ENCODE data around the gene ELOVL6.
A peak's percentile ranks its signal among the peaks of the same experiment; 100 is the strongest.

Gene ELOVL6

GRCh38 chr4:110025718-110026117, 172.7 kb downstream of the ELOVL6 start:
- Mint-ChIP-seq H3K27me3 (peaks cover 22 to 29% of the 10 kb centered on the region in 2 donors), H3K4me3 (no peak overlapping the region), H3K27ac (no peak overlapping the region), H3K9me3 (no peaks in the 10 kb centered on the region), H3K4me1 (ENCODE audit: low read depth in 2 of 2) (no peaks in the 10 kb centered on the region), H3K36me3 (ENCODE audit: insufficient read depth) (no peaks in the 10 kb centered on the region)
- ATAC-seq (replicated peaks) (no peak), DNase-seq (no peak)

- H3K27me3 Mint-ChIP-seq, result peaks cover 21 to 22% of the 10 kb centered on the region in 2 donors
- H3K36me3 Mint-ChIP-seq (ENCODE audit: insufficient read depth), result no peaks in the 10 kb centered on the region
- H3K4me1 Mint-ChIP-seq (ENCODE audit: low read depth in 2 of 2), result peaks cover 2 to 3% of the 10 kb centered on the region in 2 donors
- no peaks in the 10 kb centered on the region for H3K9me3 Mint-ChIP-seq
- no peak overlapping the region for H3K4me3 Mint-ChIP-seq
- DNase-seq (no peak), ATAC-seq (replicated peaks) (no peak)
- H3K27ac Mint-ChIP-seq, result no peak overlapping the region
Observed at GRCh38 chr4:110025056-110025455, 173.4 kb downstream of the ELOVL6 start.

- H3K4me3 Mint-ChIP-seq, result no peak overlapping the region
- no peak for DNase-seq
- no peaks in the 10 kb centered on the region for H3K9me3 Mint-ChIP-seq
- H3K4me1 Mint-ChIP-seq (ENCODE audit: low read depth in 2 of 2), result peaks cover 2 to 3% of the 10 kb centered on the region in 2 donors
- peaks cover 8 to 9% of the 10 kb centered on the region in 2 donors for H3K27me3 Mint-ChIP-seq
- ATAC-seq (replicated peaks), result no peak
- no peak overlapping the region for H3K27ac Mint-ChIP-seq
- H3K36me3 Mint-ChIP-seq (ENCODE audit: insufficient read depth), result no peaks in the 10 kb centered on the region
Observed at GRCh38 chr4:110022457-110022856, 176.0 kb downstream of the ELOVL6 start.

GRCh38 chr4:110020646-110021443, 177.6 kb downstream of the ELOVL6 start:
- no peak for DNase-seq
- no peak overlapping the region for H3K4me3 Mint-ChIP-seq
- ATAC-seq (replicated peaks), result no peak
- H3K9me3 Mint-ChIP-seq, result no peaks in the 10 kb centered on the region
- H3K36me3 Mint-ChIP-seq (ENCODE audit: insufficient read depth), result no peaks in the 10 kb centered on the region
- no peak overlapping the region for H3K27ac Mint-ChIP-seq
- H3K27me3 Mint-ChIP-seq, result peaks cover 0 to 9% of the 10 kb centered on the region in 2 donors
- H3K4me1 Mint-ChIP-seq (ENCODE audit: low read depth in 2 of 2), result peaks cover 2 to 3% of the 10 kb centered on the region in 2 donors

- DNase-seq (no peak), ATAC-seq (replicated peaks) (no peak)
- no peaks in the 10 kb centered on the region for H3K36me3 Mint-ChIP-seq (ENCODE audit: insufficient read depth)
- H3K9me3 Mint-ChIP-seq, result no peaks in the 10 kb centered on the region
- peaks cover 0 to 9% of the 10 kb centered on the region in 2 donors for H3K27me3 Mint-ChIP-seq
- peak overlapping the region in 1 of 2 donors; percentile 28 for H3K27ac Mint-ChIP-seq
- no peak overlapping the region for H3K4me3 Mint-ChIP-seq
- peaks cover 2 to 3% of the 10 kb centered on the region in 2 donors for H3K4me1 Mint-ChIP-seq (ENCODE audit: low read depth in 2 of 2)
Observed at GRCh38 chr4:110020139-110020538, 178.3 kb downstream of the ELOVL6 start.

- Mint-ChIP-seq H3K4me1 (ENCODE audit: low read depth in 2 of 2) (peaks cover 2 to 3% of the 10 kb centered on the region in 2 donors), H3K9me3 (no peaks in the 10 kb centered on the region), H3K27me3 (peaks cover 0 to 4% of the 10 kb centered on the region in 2 donors), H3K36me3 (ENCODE audit: insufficient read depth) (no peaks in the 10 kb centered on the region), H3K4me3 (no peak overlapping the region), H3K27ac (no peak overlapping the region)
- ATAC-seq (replicated peaks) (peak; percentile 29), DNase-seq (no peak)
Observed at GRCh38 chr4:110019153-110019552, 179.3 kb downstream of the ELOVL6 start.

GRCh38 chr4:110014233-110014632, 184.2 kb downstream of the ELOVL6 start:
- Mint-ChIP-seq H3K27me3 (peaks cover 11 to 16% of the 10 kb centered on the region in 2 donors), H3K9me3 (no peaks in the 10 kb centered on the region), H3K27ac (no peak overlapping the region), H3K4me1 (ENCODE audit: low read depth in 2 of 2) (no peaks in the 10 kb centered on the region), H3K36me3 (ENCODE audit: insufficient read depth) (no peaks in the 10 kb centered on the region), H3K4me3 (no peak overlapping the region)
- no peak for DNase-seq
- ATAC-seq (replicated peaks), result no peak

- Mint-ChIP-seq H3K36me3 (ENCODE audit: insufficient read depth) (no peaks in the 10 kb centered on the region), H3K4me3 (no peak overlapping the region), H3K9me3 (no peaks in the 10 kb centered on the region), H3K27me3 (peaks cover 11 to 16% of the 10 kb centered on the region in 2 donors), H3K4me1 (ENCODE audit: low read depth in 2 of 2) (no peaks in the 10 kb centered on the region), H3K27ac (no peak overlapping the region)
- DNase-seq (no peak), ATAC-seq (replicated peaks) (no peak)
Observed at GRCh38 chr4:110012917-110013316, 185.5 kb downstream of the ELOVL6 start.

GRCh38 chr4:110010797-110011196, 187.6 kb downstream of the ELOVL6 start:
- no peaks in the 10 kb centered on the region for H3K9me3 Mint-ChIP-seq
- H3K4me3 Mint-ChIP-seq, result no peak overlapping the region
- H3K4me1 Mint-ChIP-seq (ENCODE audit: low read depth in 2 of 2), result no peaks in the 10 kb centered on the region
- DNase-seq, result no peak
- ATAC-seq (replicated peaks), result no peak
- H3K36me3 Mint-ChIP-seq (ENCODE audit: insufficient read depth), result no peaks in the 10 kb centered on the region
- peaks cover 11 to 16% of the 10 kb centered on the region in 2 donors for H3K27me3 Mint-ChIP-seq
- H3K27ac Mint-ChIP-seq, result no peak overlapping the region

GRCh38 chr4:110009550-110009949, 188.9 kb downstream of the ELOVL6 start:
- Mint-ChIP-seq H3K9me3 (no peaks in the 10 kb centered on the region), H3K36me3 (ENCODE audit: insufficient read depth) (no peaks in the 10 kb centered on the region), H3K4me1 (ENCODE audit: low read depth in 2 of 2) (no peaks in the 10 kb centered on the region), H3K27ac (no peak overlapping the region), H3K27me3 (peaks cover 11 to 16% of the 10 kb centered on the region in 2 donors), H3K4me3 (no peak overlapping the region)
- DNase-seq (no peak), ATAC-seq (replicated peaks) (no peak)

GRCh38 chr4:110008540-110008939, 189.9 kb downstream of the ELOVL6 start:
- Mint-ChIP-seq H3K4me3 (no peak overlapping the region), H3K27me3 (peaks cover 6 to 9% of the 10 kb centered on the region in 2 donors), H3K4me1 (ENCODE audit: low read depth in 2 of 2) (no peaks in the 10 kb centered on the region), H3K27ac (no peak overlapping the region), H3K9me3 (no peaks in the 10 kb centered on the region), H3K36me3 (ENCODE audit: insufficient read depth) (no peaks in the 10 kb centered on the region)
- no peak for ATAC-seq (replicated peaks)
- no peak for DNase-seq

- no peak overlapping the region for H3K4me3 Mint-ChIP-seq
- DNase-seq (no peak), ATAC-seq (replicated peaks) (no peak)
- H3K4me1 Mint-ChIP-seq (ENCODE audit: low read depth in 2 of 2), result no peaks in the 10 kb centered on the region
- no peak overlapping the region for H3K27ac Mint-ChIP-seq
- peaks cover 0 to 5% of the 10 kb centered on the region in 2 donors for H3K27me3 Mint-ChIP-seq
- H3K36me3 Mint-ChIP-seq (ENCODE audit: insufficient read depth), result no peaks in the 10 kb centered on the region
- H3K9me3 Mint-ChIP-seq, result no peaks in the 10 kb centered on the region
Observed at GRCh38 chr4:110007217-110007616, 191.2 kb downstream of the ELOVL6 start.

- Mint-ChIP-seq H3K36me3 (ENCODE audit: insufficient read depth) (no peaks in the 10 kb centered on the region), H3K27me3 (peaks cover 0 to 5% of the 10 kb centered on the region in 2 donors), H3K4me3 (no peak overlapping the region), H3K27ac (no peak overlapping the region), H3K9me3 (no peaks in the 10 kb centered on the region), H3K4me1 (ENCODE audit: low read depth in 2 of 2) (no peaks in the 10 kb centered on the region)
- DNase-seq (peak; percentile 3 to 25 (median 14)), ATAC-seq (replicated peaks) (peak; percentile 78)
Observed at GRCh38 chr4:110005461-110006056, 192.9 kb downstream of the ELOVL6 start.

GRCh38 chr4:110004556-110004955, 193.9 kb downstream of the ELOVL6 start:
- ATAC-seq (replicated peaks) (no peak), DNase-seq (no peak)
- H3K27me3 Mint-ChIP-seq, result peaks cover under 1 to 3% of the 10 kb centered on the region in 2 donors
- H3K9me3 Mint-ChIP-seq, result no peaks in the 10 kb centered on the region
- H3K4me1 Mint-ChIP-seq (ENCODE audit: low read depth in 2 of 2), result no peaks in the 10 kb centered on the region
- no peak overlapping the region for H3K27ac Mint-ChIP-seq
- no peaks in the 10 kb centered on the region for H3K36me3 Mint-ChIP-seq (ENCODE audit: insufficient read depth)
- no peak overlapping the region for H3K4me3 Mint-ChIP-seq

All from effector memory CD8-positive, alpha-beta T cell (primary cell).